H54 (cell line): ENCODE data around the gene DHX40.
"Not testable (repeated sequence)": the region's sequence is repeated elsewhere in the genome, so short reads cannot be mapped to it uniquely, and the experiment has no call there.

ENCODE experiments used
- DNase-seq: peaks from one replicate; pipeline ENCODE4 v3.0.0; 2011; ENCODE audit warnings: low spot score, mixed read lengths; ENCODE audit not compliant: insufficient read length
- FAIRE-seq: peaks from 3 replicates; lab custom pipeline; 2011; peaks lifted over from hg19 to GRCh38; lab: Jason Lieb, UNC
- POLR2A ChIP-seq: IDR thresholded peaks from 2 replicates; pipeline ENCODE4 v1.6.1; 2011; ENCODE audit warnings: low read depth, mild to moderate bottlenecking, low read length

Gene DHX40

GRCh38 chr17:59565171-59565958 lies at the start of gene DHX40:
Gene DHX40, plus strand, starts transcription at chr17:59565610. Its CDS starts 62 bp downstream, at chr17:59565672.
- peak; percentile 86 for DNase-seq
- FAIRE-seq = peak; percentile 82
- TF ChIP-seq POLR2A = peak; percentile 62; the same call in 1 of the 2 replicates

GRCh38 chr17:59516451-59516850 lies 49.0 kb upstream of the DHX40 start:
- no peak for DNase-seq
- no peak for FAIRE-seq
- TF ChIP-seq POLR2A = no peak

GRCh38 chr17:59519132-59519531 lies 46.3 kb upstream of the DHX40 start:
- DNase-seq (no peak), FAIRE-seq (no peak)
- TF ChIP-seq POLR2A = no peak

- DNase-seq (no peak), FAIRE-seq (no peak)
- TF ChIP-seq POLR2A = no peak
Measured at GRCh38 chr17:59520251-59520650, 45.2 kb upstream of the DHX40 start.

- peak; percentile 91 for FAIRE-seq
- no peak for TF ChIP-seq POLR2A
- peak; percentile 80 for DNase-seq
Measured at GRCh38 chr17:59521465-59522126, 43.8 kb upstream of the DHX40 start.

GRCh38 chr17:59524930-59525329 lies 40.5 kb upstream of the DHX40 start:
- not testable (repeated sequence) for DNase-seq, FAIRE-seq

GRCh38 chr17:59525668-59526067 lies 39.7 kb upstream of the DHX40 start:
- DNase-seq = no peak
- no peak for FAIRE-seq
- TF ChIP-seq POLR2A = no peak

- TF ChIP-seq POLR2A = no peak
- DNase-seq = no peak
- no peak for FAIRE-seq
Measured at GRCh38 chr17:59526451-59526850, 39.0 kb upstream of the DHX40 start.

GRCh38 chr17:59527325-59527917 lies 38.0 kb upstream of the DHX40 start:
- TF ChIP-seq POLR2A = no peak
- no peak for DNase-seq
- no peak for FAIRE-seq

GRCh38 chr17:59527931-59528330 lies 37.5 kb upstream of the DHX40 start:
- no peak for TF ChIP-seq POLR2A
- FAIRE-seq (no peak), DNase-seq (no peak)

GRCh38 chr17:59530531-59530930 lies 34.9 kb upstream of the DHX40 start:
- TF ChIP-seq POLR2A = no peak
- FAIRE-seq (no peak), DNase-seq (no peak)

GRCh38 chr17:59533694-59534093 lies 31.7 kb upstream of the DHX40 start:
- TF ChIP-seq POLR2A = no peak
- DNase-seq (no peak), FAIRE-seq (no peak)

- TF ChIP-seq POLR2A = no peak
- peak; percentile 89 for FAIRE-seq
Measured at GRCh38 chr17:59534583-59534982, 30.8 kb upstream of the DHX40 start.

GRCh38 chr17:59538195-59538909 lies 27.1 kb upstream of the DHX40 start:
- DNase-seq (no peak), FAIRE-seq (no peak)
- TF ChIP-seq POLR2A = no peak

More at GRCh38 chr17:59534583-59534982, 30.8 kb upstream of the DHX40 start:
- DNase-seq = peak; percentile 9
